Measurements from ENCODE around the gene BDKRB1. TPM values are rescaled to one million over a fixed set of nuclear protein-coding genes. Genes with fewer than 3 reads are reported as not detected.

Gene BDKRB1
- total and polyA plus RNA-seq, 2 donors from 2014 or later, result 1.2 to 1.5 TPM

DNA sequence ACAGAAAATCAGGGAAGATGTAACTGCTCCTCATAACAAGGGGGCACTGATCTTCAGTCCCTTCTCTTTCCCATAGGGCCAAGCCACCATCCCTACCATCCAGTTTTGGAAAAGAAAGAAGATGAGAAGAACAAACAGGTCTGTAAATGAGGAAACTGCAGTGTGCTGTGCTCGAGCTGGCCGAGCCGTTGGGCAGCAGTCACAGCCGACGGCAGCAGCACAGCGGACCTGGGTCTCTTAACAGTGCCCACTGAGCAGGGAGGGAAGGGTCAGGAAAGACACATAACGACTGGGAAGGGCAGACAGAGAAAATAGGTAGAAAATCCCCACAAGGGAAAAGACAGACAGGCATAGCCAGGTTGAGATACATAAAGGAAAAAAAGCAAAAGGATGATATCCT is 38.2 kb downstream of the BDKRB1 start:
- Histone ChIP-seq H3K36me3 (ENCODE audit: control insufficient read depth in 2 of 3, insufficient read depth in 3 of 3, low read length in 3 of 3) (peaks cover 2 to 37% (median 16%) of the 10 kb centered on the region in 3 donors), H3K4me3 (ENCODE audit: low read length in 3 of 3) (no peak overlapping the region), H3K4me1 (ENCODE audit: control insufficient read depth in 2 of 3, insufficient read depth in 2 of 3, low read depth in 1 of 3, low read length in 3 of 3) (no peaks in the 10 kb centered on the region), H3K9ac (ENCODE audit: low read length in 3 of 3) (no peak overlapping the region), H3K27me3 (ENCODE audit: control insufficient read depth, insufficient read depth, low read length) (no peaks in the 10 kb centered on the region), H3K27ac (ENCODE audit: low read depth in 2 of 2, low read length in 2 of 2) (no peak overlapping the region), H3K9me3 (ENCODE audit: control insufficient read depth in 2 of 3, insufficient read depth in 1 of 3, low read length in 3 of 3) (no peaks in the 10 kb centered on the region)
- FAIRE-seq (no peak), DNase-seq (no peak)
- TF ChIP-seq CTCF (IDR thresholded peaks at IDR 0.05; ENCODE audit: borderline replicate concordance, extremely low read depth, insufficient read depth), result no peak
- intact Hi-C loops (cut with DNase I), result no loop called here

DNA sequence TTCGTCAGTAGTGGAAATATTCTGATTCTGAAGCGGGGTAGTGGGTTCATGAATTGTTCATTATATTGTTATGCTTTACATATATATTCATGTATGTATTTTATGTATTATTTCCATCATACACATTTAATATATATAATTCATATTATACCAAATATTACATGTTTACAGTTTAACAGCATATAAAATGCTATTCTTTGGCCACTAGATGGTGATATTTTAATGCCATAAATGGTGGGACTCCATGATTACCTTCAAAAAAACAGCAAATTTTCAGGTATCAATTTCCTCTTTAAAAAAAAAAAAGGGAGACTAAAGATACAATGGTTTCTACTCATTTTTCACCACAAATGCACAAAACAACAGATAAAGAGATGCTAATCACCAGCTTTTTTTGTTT is 41.0 kb downstream of the BDKRB1 start:
- H3K4me3 ChIP-seq (ENCODE audit: low read length in 3 of 3), result no peak overlapping the region
- peaks cover 2 to 26% (median 10%) of the 10 kb centered on the region in 3 donors for H3K36me3 ChIP-seq (ENCODE audit: control insufficient read depth in 2 of 3, insufficient read depth in 3 of 3, low read length in 3 of 3)
- FAIRE-seq (peak; percentile 94), DNase-seq (peak in 2 of 5 donors; percentile 27 to 36)
- H3K27me3 ChIP-seq (ENCODE audit: control insufficient read depth, insufficient read depth, low read length), result no peaks in the 10 kb centered on the region
- H3K9me3 ChIP-seq (ENCODE audit: control insufficient read depth in 2 of 3, insufficient read depth in 1 of 3, low read length in 3 of 3), result no peaks in the 10 kb centered on the region
- peak; percentile 47 for TF ChIP-seq CTCF (IDR thresholded peaks at IDR 0.05; ENCODE audit: borderline replicate concordance, extremely low read depth, insufficient read depth)
- H3K9ac ChIP-seq (ENCODE audit: low read length in 3 of 3), result no peak overlapping the region
- no peak overlapping the region for H3K27ac ChIP-seq (ENCODE audit: low read depth in 2 of 2, low read length in 2 of 2)
- H3K4me1 ChIP-seq (ENCODE audit: control insufficient read depth in 2 of 3, insufficient read depth in 2 of 3, low read depth in 1 of 3, low read length in 3 of 3), result no peaks in the 10 kb centered on the region
- intact Hi-C loops (cut with DNase I), result no loop called here

- Histone ChIP-seq H3K9me3 (ENCODE audit: control insufficient read depth in 2 of 3, insufficient read depth in 1 of 3, low read length in 3 of 3) (no peaks in the 10 kb centered on the region), H3K9ac (ENCODE audit: low read length in 3 of 3) (no peak overlapping the region), H3K36me3 (ENCODE audit: control insufficient read depth in 2 of 3, insufficient read depth in 3 of 3, low read length in 3 of 3) (peaks cover under 1 to 35% (median 9%) of the 10 kb centered on the region in 3 donors), H3K27ac (ENCODE audit: low read depth in 2 of 2, low read length in 2 of 2) (no peak overlapping the region), H3K27me3 (ENCODE audit: control insufficient read depth, insufficient read depth, low read length) (no peaks in the 10 kb centered on the region), H3K4me3 (ENCODE audit: low read length in 3 of 3) (no peak overlapping the region), H3K4me1 (ENCODE audit: control insufficient read depth in 2 of 3, insufficient read depth in 2 of 3, low read depth in 1 of 3, low read length in 3 of 3) (no peaks in the 10 kb centered on the region)
- intact Hi-C loops (cut with DNase I), result no loop called here
- DNase-seq, result no peak
- no peak for FAIRE-seq
- no peak for TF ChIP-seq CTCF (IDR thresholded peaks at IDR 0.05; ENCODE audit: borderline replicate concordance, extremely low read depth, insufficient read depth)
Observed at GRCh38 chr14:96297997-96298515, 42.0 kb downstream of the BDKRB1 start.

DNA sequence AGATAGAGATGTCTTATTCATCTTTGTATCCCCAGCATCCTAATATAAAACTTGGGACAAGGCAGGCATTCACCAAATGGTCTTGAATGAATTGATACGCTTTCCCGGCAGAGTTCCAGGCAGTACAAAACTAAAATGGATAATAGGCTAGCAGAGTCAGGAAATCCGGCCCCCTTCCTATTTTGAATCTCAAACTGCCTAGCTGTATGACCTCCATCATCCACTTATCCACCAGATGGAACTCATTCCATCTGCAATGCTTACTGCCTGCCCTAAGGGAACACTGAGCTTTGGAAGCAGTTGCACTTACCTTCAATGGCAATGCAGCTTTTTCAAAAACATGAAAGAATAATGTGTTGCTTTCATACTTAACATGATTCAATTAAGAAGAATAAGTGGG is 43.4 kb downstream of the BDKRB1 start:
- FAIRE-seq (no peak), DNase-seq (peak in 1 of 5 donors; percentile 12)
- no peak for TF ChIP-seq CTCF (IDR thresholded peaks at IDR 0.05; ENCODE audit: borderline replicate concordance, extremely low read depth, insufficient read depth)
- Histone ChIP-seq H3K36me3 (ENCODE audit: control insufficient read depth in 2 of 3, insufficient read depth in 3 of 3, low read length in 3 of 3) (peaks cover 0 to 33% (median 13%) of the 10 kb centered on the region in 3 donors), H3K4me1 (ENCODE audit: control insufficient read depth in 2 of 3, insufficient read depth in 2 of 3, low read depth in 1 of 3, low read length in 3 of 3) (no peaks in the 10 kb centered on the region), H3K4me3 (ENCODE audit: low read length in 3 of 3) (no peak overlapping the region), H3K9me3 (ENCODE audit: control insufficient read depth in 2 of 3, insufficient read depth in 1 of 3, low read length in 3 of 3) (no peaks in the 10 kb centered on the region), H3K9ac (ENCODE audit: low read length in 3 of 3) (no peak overlapping the region), H3K27ac (ENCODE audit: low read depth in 2 of 2, low read length in 2 of 2) (no peak overlapping the region), H3K27me3 (ENCODE audit: control insufficient read depth, insufficient read depth, low read length) (no peaks in the 10 kb centered on the region)
- intact Hi-C loops (cut with DNase I), result no loop called here
